ENCODE measurements around the gene FOXK1.

Gene FOXK1

GRCh38 chr7:4681218-4681851 lies 760 bp upstream of the FOXK1 start:
- Histone ChIP-seq H2BK120ac (ENCODE audit: low read depth, low read length) (no peak overlapping the region), H2AK5ac (ENCODE audit: low read depth, low read length) (peak overlapping the region; percentile 46), H3K18ac (ENCODE audit: low read length) (no peak overlapping the region), H2BK12ac (ENCODE audit: low read length) (no peak overlapping the region), H3K36me3 (replicated peaks in 1 of 2; ENCODE audit: control insufficient read depth in 2 of 2, insufficient read depth in 2 of 2, low read length in 2 of 2) (peaks cover 0 to 11% of the 10 kb centered on the region in 2 donors), H3K23ac (ENCODE audit: low read depth, low read length, poor library complexity) (no peak overlapping the region), H3K27me3 (ENCODE audit: control insufficient read depth in 3 of 3, insufficient read depth in 3 of 3, low read depth in 1 of 3, low read length in 3 of 3) (peaks cover 0 to 5% (median 0%) of the 10 kb centered on the region in 3 experiments), H3K14ac (ENCODE audit: low read length) (no peak overlapping the region), H3K9ac (ENCODE audit: low read depth, low read length, poor library complexity) (no peak overlapping the region), H3K4me1 (ENCODE audit: control insufficient read depth in 2 of 2, insufficient read depth in 1 of 2, low read depth in 1 of 2, low read length in 2 of 2) (peaks cover 6 to 9% of the 10 kb centered on the region in 2 donors), H4K91ac (ENCODE audit: low read depth, low read length, poor library complexity) (no peak overlapping the region), H3K4ac (ENCODE audit: low read length) (no peak overlapping the region), H3K27ac (replicated peaks; ENCODE audit: low read length) (no peak overlapping the region), H3K9me3 (replicated peaks in 1 of 2; ENCODE audit: control insufficient read depth in 2 of 2, insufficient read depth in 1 of 2, low read depth in 1 of 2, low read length in 2 of 2) (peaks cover 2 to 6% of the 10 kb centered on the region in 2 donors), H2BK5ac (ENCODE audit: low read length) (no peak overlapping the region), H2AFZ (ENCODE audit: low read length) (peak overlapping the region; percentile 91), H4K8ac (ENCODE audit: low read depth, low read length) (no peak overlapping the region), H3K79me1 (ENCODE audit: low read depth, low read length) (peaks cover 14% of the 10 kb centered on the region), H2BK15ac (ENCODE audit: low read length) (peak overlapping the region; percentile 75), H3K4me2 (ENCODE audit: insufficient read depth, low read length, poor library complexity, severe bottlenecking) (peak overlapping the region; percentile 48), H3K4me3 (ENCODE audit: low read length in 2 of 2) (peak overlapping the region in 1 of 2 donors; percentile 99)
- no peak for DNase-seq (ENCODE audit: low spot score)
- no CpG with 5 or more reads among the region's 6 CpGs for WGBS, 2 donors (ENCODE audit: extremely low coverage in 2 of 2, insufficient read length in 2 of 2, insufficient replicate concordance in 1 of 2)

- H3K9ac ChIP-seq (ENCODE audit: low read depth, low read length, poor library complexity): peak overlapping the region; percentile 99
- H2BK5ac ChIP-seq (ENCODE audit: low read length): no peak overlapping the region
- H3K18ac ChIP-seq (ENCODE audit: low read length): peak overlapping the region; percentile 98
- peaks cover 6 to 9% of the 10 kb centered on the region in 2 donors for H3K4me1 ChIP-seq (ENCODE audit: control insufficient read depth in 2 of 2, insufficient read depth in 1 of 2, low read depth in 1 of 2, low read length in 2 of 2)
- WGBS, 2 donors (ENCODE audit: extremely low coverage in 2 of 2, insufficient read length in 2 of 2, insufficient replicate concordance in 1 of 2): no CpG with 5 or more reads among the region's 47 CpGs
- H2BK15ac ChIP-seq (ENCODE audit: low read length): no peak overlapping the region
- H3K36me3 ChIP-seq (replicated peaks in 1 of 2; ENCODE audit: control insufficient read depth in 2 of 2, insufficient read depth in 2 of 2, low read length in 2 of 2): peaks cover 0 to 16% of the 10 kb centered on the region in 2 donors
- no peak overlapping the region for H2BK120ac ChIP-seq (ENCODE audit: low read depth, low read length)
- peaks cover 0 to 5% (median 0%) of the 10 kb centered on the region in 3 experiments for H3K27me3 ChIP-seq (ENCODE audit: control insufficient read depth in 3 of 3, insufficient read depth in 3 of 3, low read depth in 1 of 3, low read length in 3 of 3)
- peak overlapping the region; percentile 73 for H3K4me2 ChIP-seq (ENCODE audit: insufficient read depth, low read length, poor library complexity, severe bottlenecking)
- DNase-seq (ENCODE audit: low spot score): no peak
- H4K8ac ChIP-seq (ENCODE audit: low read depth, low read length): no peak overlapping the region
- H3K9me3 ChIP-seq (replicated peaks in 1 of 2; ENCODE audit: control insufficient read depth in 2 of 2, insufficient read depth in 1 of 2, low read depth in 1 of 2, low read length in 2 of 2): peaks cover 2 to 6% of the 10 kb centered on the region in 2 donors
- peak overlapping the region; percentile 41 for H2BK12ac ChIP-seq (ENCODE audit: low read length)
- H3K14ac ChIP-seq (ENCODE audit: low read length): peak overlapping the region; percentile 97
- H2AK5ac ChIP-seq (ENCODE audit: low read depth, low read length): peak overlapping the region; percentile 99
- no peak overlapping the region for H3K27ac ChIP-seq (replicated peaks; ENCODE audit: low read length)
- H3K4ac ChIP-seq (ENCODE audit: low read length): no peak overlapping the region
- peak overlapping the region; percentile 96 for H3K23ac ChIP-seq (ENCODE audit: low read depth, low read length, poor library complexity)
- H3K4me3 ChIP-seq (ENCODE audit: low read length in 2 of 2): peak overlapping the region; percentile 99 to 100
- peak overlapping the region; percentile 69 for H2AFZ ChIP-seq (ENCODE audit: low read length)
- peaks cover 14% of the 10 kb centered on the region for H3K79me1 ChIP-seq (ENCODE audit: low read depth, low read length)
- H4K91ac ChIP-seq (ENCODE audit: low read depth, low read length, poor library complexity): no peak overlapping the region
Measured at GRCh38 chr7:4682621-4683042, 537 bp downstream of the FOXK1 start.

- Histone ChIP-seq H3K27ac (replicated peaks; ENCODE audit: low read length) (no peak overlapping the region), H3K4me2 (ENCODE audit: insufficient read depth, low read length, poor library complexity, severe bottlenecking) (peak overlapping the region; percentile 94), H2AFZ (ENCODE audit: low read length) (no peak overlapping the region), H3K79me1 (ENCODE audit: low read depth, low read length) (peaks cover 14% of the 10 kb centered on the region), H3K23ac (ENCODE audit: low read depth, low read length, poor library complexity) (peak overlapping the region; percentile 93), H3K18ac (ENCODE audit: low read length) (peak overlapping the region; percentile 76), H3K9ac (ENCODE audit: low read depth, low read length, poor library complexity) (peak overlapping the region; percentile 86), H2BK5ac (ENCODE audit: low read length) (no peak overlapping the region), H3K14ac (ENCODE audit: low read length) (peak overlapping the region; percentile 38), H2BK12ac (ENCODE audit: low read length) (no peak overlapping the region), H3K4me3 (ENCODE audit: low read length in 2 of 2) (peak overlapping the region; percentile 99 to 100), H2AK5ac (ENCODE audit: low read depth, low read length) (peak overlapping the region; percentile 99), H2BK120ac (ENCODE audit: low read depth, low read length) (no peak overlapping the region), H3K36me3 (replicated peaks in 1 of 2; ENCODE audit: control insufficient read depth in 2 of 2, insufficient read depth in 2 of 2, low read length in 2 of 2) (peaks cover 0 to 20% of the 10 kb centered on the region in 2 donors), H3K27me3 (ENCODE audit: control insufficient read depth in 3 of 3, insufficient read depth in 3 of 3, low read depth in 1 of 3, low read length in 3 of 3) (peaks cover 0 to 5% (median 0%) of the 10 kb centered on the region in 3 experiments), H3K4ac (ENCODE audit: low read length) (no peak overlapping the region), H3K4me1 (ENCODE audit: control insufficient read depth in 2 of 2, insufficient read depth in 1 of 2, low read depth in 1 of 2, low read length in 2 of 2) (peaks cover 6 to 9% of the 10 kb centered on the region in 2 donors), H3K9me3 (replicated peaks in 1 of 2; ENCODE audit: control insufficient read depth in 2 of 2, insufficient read depth in 1 of 2, low read depth in 1 of 2, low read length in 2 of 2) (peaks cover 2 to 6% of the 10 kb centered on the region in 2 donors), H4K91ac (ENCODE audit: low read depth, low read length, poor library complexity) (no peak overlapping the region), H4K8ac (ENCODE audit: low read depth, low read length) (no peak overlapping the region), H2BK15ac (ENCODE audit: low read length) (peak overlapping the region; percentile 58)
- DNase-seq (ENCODE audit: low spot score): no peak
- WGBS, 2 donors (ENCODE audit: extremely low coverage in 2 of 2, insufficient read length in 2 of 2, insufficient replicate concordance in 1 of 2): no CpG with 5 or more reads among the region's 23 CpGs
Measured at GRCh38 chr7:4683043-4683883, 1.2 kb downstream of the FOXK1 start.

Measured in neuronal stem cell (in vitro differentiated cells).